ENCODE measurements around the gene RHOBTB3.
A peak's percentile ranks its signal among the peaks of the same experiment; 100 is the strongest.

The RHOBTB3 gene

GRCh38 chr5:95728494-95729114, 2.5 kb upstream of the RHOBTB3 start:
- no peaks in the 10 kb centered on the region for H3K36me3 ChIP-seq (ENCODE audit: control insufficient read depth, low read depth, low read length)
- no peaks in the 10 kb centered on the region for H3K9me3 ChIP-seq (ENCODE audit: control insufficient read depth, low read depth, low read length)
- H3K27ac ChIP-seq (ENCODE audit: low read length) = no peak overlapping the region
- peaks cover 50% of the 10 kb centered on the region for H3K27me3 ChIP-seq (ENCODE audit: control insufficient read depth, insufficient read depth, low read length)
- no peak overlapping the region for H3K4me3 ChIP-seq (ENCODE audit: low read length)
- H3K4me1 ChIP-seq (ENCODE audit: control insufficient read depth, low read depth, low read length) = peaks cover 6% of the 10 kb centered on the region
- H3K9ac ChIP-seq (ENCODE audit: low read length) = no peak overlapping the region

GRCh38 chr5:95729115-95730010, 1.8 kb upstream of the RHOBTB3 start:
- Histone ChIP-seq H3K27ac (ENCODE audit: low read length) (no peak overlapping the region), H3K4me3 (ENCODE audit: low read length) (no peak overlapping the region), H3K9me3 (ENCODE audit: control insufficient read depth, low read depth, low read length) (no peaks in the 10 kb centered on the region), H3K9ac (ENCODE audit: low read length) (no peak overlapping the region), H3K27me3 (ENCODE audit: control insufficient read depth, insufficient read depth, low read length) (peaks cover 56% of the 10 kb centered on the region), H3K36me3 (ENCODE audit: control insufficient read depth, low read depth, low read length) (no peaks in the 10 kb centered on the region), H3K4me1 (ENCODE audit: control insufficient read depth, low read depth, low read length) (peaks cover 6% of the 10 kb centered on the region)

- Histone ChIP-seq H3K4me3 (ENCODE audit: low read length) (peak overlapping the region; percentile 83), H3K27ac (ENCODE audit: low read length) (no peak overlapping the region), H3K4me1 (ENCODE audit: control insufficient read depth, low read depth, low read length) (peaks cover 6% of the 10 kb centered on the region), H3K36me3 (ENCODE audit: control insufficient read depth, low read depth, low read length) (no peaks in the 10 kb centered on the region), H3K9ac (ENCODE audit: low read length) (peak overlapping the region; percentile 68), H3K27me3 (ENCODE audit: control insufficient read depth, insufficient read depth, low read length) (peaks cover 56% of the 10 kb centered on the region), H3K9me3 (ENCODE audit: control insufficient read depth, low read depth, low read length) (no peaks in the 10 kb centered on the region)
These were observed 980 bp upstream of the RHOBTB3 start for GRCh38 chr5:95730011-95730700.

GRCh38 chr5:95731571-95732554, 727 bp downstream of the RHOBTB3 start:
- Histone ChIP-seq H3K27ac (ENCODE audit: low read length) (no peak overlapping the region), H3K4me1 (ENCODE audit: control insufficient read depth, low read depth, low read length) (peaks cover 6% of the 10 kb centered on the region), H3K9me3 (ENCODE audit: control insufficient read depth, low read depth, low read length) (no peaks in the 10 kb centered on the region), H3K36me3 (ENCODE audit: control insufficient read depth, low read depth, low read length) (no peaks in the 10 kb centered on the region), H3K9ac (ENCODE audit: low read length) (peak overlapping the region; percentile 68), H3K4me3 (ENCODE audit: low read length) (peak overlapping the region; percentile 83), H3K27me3 (ENCODE audit: control insufficient read depth, insufficient read depth, low read length) (peaks cover 56% of the 10 kb centered on the region)

GRCh38 chr5:95733107-95733665, 2.0 kb downstream of the RHOBTB3 start:
- Histone ChIP-seq H3K27ac (ENCODE audit: low read length) (no peak overlapping the region), H3K27me3 (ENCODE audit: control insufficient read depth, insufficient read depth, low read length) (peaks cover 51% of the 10 kb centered on the region), H3K36me3 (ENCODE audit: control insufficient read depth, low read depth, low read length) (no peaks in the 10 kb centered on the region), H3K9ac (ENCODE audit: low read length) (no peak overlapping the region), H3K4me3 (ENCODE audit: low read length) (no peak overlapping the region), H3K4me1 (ENCODE audit: control insufficient read depth, low read depth, low read length) (peaks cover 6% of the 10 kb centered on the region), H3K9me3 (ENCODE audit: control insufficient read depth, low read depth, low read length) (no peaks in the 10 kb centered on the region)

- no peaks in the 10 kb centered on the region for H3K36me3 ChIP-seq (ENCODE audit: control insufficient read depth, low read depth, low read length)
- H3K4me3 ChIP-seq (ENCODE audit: low read length) = no peak overlapping the region
- H3K27ac ChIP-seq (ENCODE audit: low read length) = no peak overlapping the region
- peaks cover 41% of the 10 kb centered on the region for H3K27me3 ChIP-seq (ENCODE audit: control insufficient read depth, insufficient read depth, low read length)
- H3K9me3 ChIP-seq (ENCODE audit: control insufficient read depth, low read depth, low read length) = no peaks in the 10 kb centered on the region
- peaks cover 6% of the 10 kb centered on the region for H3K4me1 ChIP-seq (ENCODE audit: control insufficient read depth, low read depth, low read length)
- no peak overlapping the region for H3K9ac ChIP-seq (ENCODE audit: low read length)
These were observed 3.1 kb downstream of the RHOBTB3 start for GRCh38 chr5:95734187-95734586.

- H3K9me3 ChIP-seq (ENCODE audit: control insufficient read depth, low read depth, low read length) = no peaks in the 10 kb centered on the region
- H3K4me3 ChIP-seq (ENCODE audit: low read length) = no peak overlapping the region
- no peak overlapping the region for H3K9ac ChIP-seq (ENCODE audit: low read length)
These were observed 3.8 kb downstream of the RHOBTB3 start for GRCh38 chr5:95734906-95735305.

GRCh38 chr5:95735406-95735805, 4.3 kb downstream of the RHOBTB3 start:
- H3K9ac ChIP-seq (ENCODE audit: low read length) = no peak overlapping the region
- H3K4me1 ChIP-seq (ENCODE audit: control insufficient read depth, low read depth, low read length) = peaks cover 2% of the 10 kb centered on the region
- no peak overlapping the region for H3K4me3 ChIP-seq (ENCODE audit: low read length)
- H3K9me3 ChIP-seq (ENCODE audit: control insufficient read depth, low read depth, low read length) = no peaks in the 10 kb centered on the region
- H3K27me3 ChIP-seq (ENCODE audit: control insufficient read depth, insufficient read depth, low read length) = peaks cover 29% of the 10 kb centered on the region
- no peak overlapping the region for H3K27ac ChIP-seq (ENCODE audit: low read length)
- no peaks in the 10 kb centered on the region for H3K36me3 ChIP-seq (ENCODE audit: control insufficient read depth, low read depth, low read length)

More at GRCh38 chr5:95734906-95735305, 3.8 kb downstream of the RHOBTB3 start:
- Histone ChIP-seq H3K4me1 (ENCODE audit: control insufficient read depth, low read depth, low read length) (peaks cover 6% of the 10 kb centered on the region), H3K36me3 (ENCODE audit: control insufficient read depth, low read depth, low read length) (no peaks in the 10 kb centered on the region), H3K27me3 (ENCODE audit: control insufficient read depth, insufficient read depth, low read length) (peaks cover 34% of the 10 kb centered on the region), H3K27ac (ENCODE audit: low read length) (no peak overlapping the region)

- Histone ChIP-seq H3K36me3 (ENCODE audit: control insufficient read depth, low read depth, low read length) (no peaks in the 10 kb centered on the region), H3K9me3 (ENCODE audit: control insufficient read depth, low read depth, low read length) (no peaks in the 10 kb centered on the region), H3K4me3 (ENCODE audit: low read length) (no peak overlapping the region), H3K27ac (ENCODE audit: low read length) (no peak overlapping the region), H3K9ac (ENCODE audit: low read length) (no peak overlapping the region), H3K4me1 (ENCODE audit: control insufficient read depth, low read depth, low read length) (no peaks in the 10 kb centered on the region), H3K27me3 (ENCODE audit: control insufficient read depth, insufficient read depth, low read length) (peaks cover 11% of the 10 kb centered on the region)
These were observed 6.9 kb downstream of the RHOBTB3 start for GRCh38 chr5:95738072-95738471.

- Histone ChIP-seq H3K4me1 (ENCODE audit: control insufficient read depth, low read depth, low read length) (no peaks in the 10 kb centered on the region), H3K4me3 (ENCODE audit: low read length) (no peak overlapping the region), H3K36me3 (ENCODE audit: control insufficient read depth, low read depth, low read length) (no peaks in the 10 kb centered on the region), H3K27me3 (ENCODE audit: control insufficient read depth, insufficient read depth, low read length) (peaks cover 3% of the 10 kb centered on the region), H3K27ac (ENCODE audit: low read length) (no peak overlapping the region), H3K9ac (ENCODE audit: low read length) (no peak overlapping the region), H3K9me3 (ENCODE audit: control insufficient read depth, low read depth, low read length) (no peaks in the 10 kb centered on the region)
These were observed 7.7 kb downstream of the RHOBTB3 start for GRCh38 chr5:95738834-95739233.
